Bronchial epithelial cell (primary cell): ENCODE results near the gene NEURL1. TPM values are rescaled to one million over a fixed set of nuclear protein-coding genes. Genes with fewer than 3 reads are reported as not detected.
A peak's percentile ranks its signal among the peaks of the same experiment; 100 is the strongest.

ENCODE experiments used
- DNase-seq: peaks from one replicate; pipeline ENCODE4 v3.0.0-alpha.2; 2010; ENCODE audit warnings: low read depth
- FAIRE-seq: peaks from 2 replicates; lab custom pipeline; 2011; peaks lifted over from hg19 to GRCh38; lab: Jason Lieb, UNC
- H3K27me3 ChIP-seq: 2 replicates; pipeline ENCODE4 v1.5.1; 2011; ENCODE audit warnings: low read length; ENCODE audit not compliant: control insufficient read depth, insufficient read depth
- H3K36me3 ChIP-seq: 2 replicates; pipeline ENCODE4 v1.5.1; 2011; ENCODE audit warnings: low read length; ENCODE audit not compliant: control insufficient read depth, insufficient read depth
- H3K4me3 ChIP-seq: 2 replicates; pipeline ENCODE4 v1.5.1; 2011; ENCODE audit warnings: mild to moderate bottlenecking, low read depth, low read length, control low read depth
- total RNA-seq: library from RNA; depleted of rRNA; stranded (reverse); fragments of >200 nt; gene quantifications from 2 replicates; pipeline ENCODE4 v1.2.1, GENCODE V29; 2014
- TF ChIP-seq, protein P1 (sequence below): IDR thresholded peaks from 2 replicates; pipeline ENCODE4 v1.5.1; 2011; ENCODE audit warnings: mild to moderate bottlenecking, moderate library complexity, low read length, control low read depth, inconsistent platforms; ENCODE audit not compliant: insufficient read depth, severe bottlenecking

Gene NEURL1
- total RNA-seq, 1 donor from 2014 or later = 1.1 TPM

DNA sequence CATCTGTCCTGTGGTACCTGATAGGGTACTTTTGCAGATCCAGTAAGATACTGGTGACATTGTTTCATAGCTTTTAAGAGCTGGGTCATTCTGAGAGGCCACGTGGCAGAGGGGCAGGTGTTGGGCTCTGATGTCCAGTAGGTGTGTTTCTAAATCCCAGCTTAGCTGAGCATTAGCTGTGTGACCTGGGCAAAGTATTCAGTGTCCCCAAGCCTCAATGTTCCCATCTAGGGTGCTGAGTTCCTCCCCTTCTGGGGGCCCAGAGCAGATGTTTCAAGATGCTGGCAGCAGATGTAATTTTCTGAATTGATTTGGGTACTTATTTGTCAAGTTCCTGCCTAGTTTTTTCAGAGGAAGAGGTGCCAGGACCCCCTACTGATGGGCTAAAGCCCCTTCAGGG lies 52.9 kb downstream of the NEURL1 start:
- TF ChIP-seq, protein P1, sequence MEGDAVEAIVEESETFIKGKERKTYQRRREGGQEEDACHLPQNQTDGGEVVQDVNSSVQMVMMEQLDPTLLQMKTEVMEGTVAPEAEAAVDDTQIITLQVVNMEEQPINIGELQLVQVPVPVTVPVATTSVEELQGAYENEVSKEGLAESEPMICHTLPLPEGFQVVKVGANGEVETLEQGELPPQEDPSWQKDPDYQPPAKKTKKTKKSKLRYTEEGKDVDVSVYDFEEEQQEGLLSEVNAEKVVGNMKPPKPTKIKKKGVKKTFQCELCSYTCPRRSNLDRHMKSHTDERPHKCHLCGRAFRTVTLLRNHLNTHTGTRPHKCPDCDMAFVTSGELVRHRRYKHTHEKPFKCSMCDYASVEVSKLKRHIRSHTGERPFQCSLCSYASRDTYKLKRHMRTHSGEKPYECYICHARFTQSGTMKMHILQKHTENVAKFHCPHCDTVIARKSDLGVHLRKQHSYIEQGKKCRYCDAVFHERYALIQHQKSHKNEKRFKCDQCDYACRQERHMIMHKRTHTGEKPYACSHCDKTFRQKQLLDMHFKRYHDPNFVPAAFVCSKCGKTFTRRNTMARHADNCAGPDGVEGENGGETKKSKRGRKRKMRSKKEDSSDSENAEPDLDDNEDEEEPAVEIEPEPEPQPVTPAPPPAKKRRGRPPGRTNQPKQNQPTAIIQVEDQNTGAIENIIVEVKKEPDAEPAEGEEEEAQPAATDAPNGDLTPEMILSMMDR = no peak
- no peaks in the 10 kb centered on the region for H3K27me3 ChIP-seq
- H3K4me3 ChIP-seq = no peak overlapping the region
- H3K36me3 ChIP-seq = no peaks in the 10 kb centered on the region
- DNase-seq (no peak), FAIRE-seq (no peak)

DNA sequence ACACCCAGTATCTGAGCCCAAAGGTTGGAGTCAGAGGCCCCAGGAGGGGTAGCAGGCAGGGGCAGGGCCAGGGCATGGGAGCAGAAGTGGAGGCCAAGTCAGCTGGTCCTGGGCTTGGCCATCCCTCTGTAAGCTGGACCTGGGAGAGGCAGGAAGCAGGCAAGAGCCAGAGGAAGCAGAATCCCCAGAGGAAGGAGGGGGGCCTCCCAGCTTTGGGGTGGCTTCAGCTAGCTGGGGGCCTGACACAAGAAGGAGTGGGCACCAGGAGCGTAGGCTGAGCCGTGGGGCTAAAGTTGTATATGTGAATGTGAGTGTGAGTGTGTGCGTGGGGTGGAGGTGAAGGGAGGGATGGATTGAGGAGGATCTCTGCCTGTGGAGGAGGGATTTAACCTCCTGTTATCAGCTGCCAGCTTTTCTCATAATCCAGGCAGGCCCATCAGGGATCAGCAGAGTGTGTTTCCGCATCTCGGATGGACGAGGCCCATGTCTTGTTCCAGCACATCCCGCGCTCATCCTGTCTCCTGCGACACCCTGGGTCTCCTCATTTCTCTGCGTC lies 54.0 kb downstream of the NEURL1 start:
- no peak for DNase-seq
- no peaks in the 10 kb centered on the region for H3K27me3 ChIP-seq
- no peak overlapping the region for H3K4me3 ChIP-seq
- no peak for FAIRE-seq
- H3K36me3 ChIP-seq = no peaks in the 10 kb centered on the region
- TF ChIP-seq, protein P1 = no peak

DNA sequence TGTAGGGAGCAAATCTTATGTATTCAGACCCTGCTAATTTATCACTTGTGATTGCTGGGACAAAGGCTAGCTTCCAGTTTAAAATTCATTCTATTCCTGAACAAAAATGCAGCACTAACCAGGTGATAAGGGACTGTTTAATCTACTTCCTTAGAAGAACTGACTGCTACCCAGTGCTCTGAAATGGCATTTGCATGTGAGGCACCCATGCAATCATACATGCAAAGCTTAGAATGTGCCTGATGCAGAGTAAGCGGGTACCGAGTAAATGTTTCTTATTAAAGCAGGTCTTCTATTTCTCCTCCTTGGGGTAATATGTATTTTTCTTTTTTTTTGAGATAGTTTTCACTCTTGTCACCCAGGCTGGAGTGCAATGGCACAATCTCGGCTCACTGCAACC lies 54.5 kb downstream of the NEURL1 start:
- no peaks in the 10 kb centered on the region for H3K27me3 ChIP-seq
- FAIRE-seq (no peak), DNase-seq (no peak)

DNA sequence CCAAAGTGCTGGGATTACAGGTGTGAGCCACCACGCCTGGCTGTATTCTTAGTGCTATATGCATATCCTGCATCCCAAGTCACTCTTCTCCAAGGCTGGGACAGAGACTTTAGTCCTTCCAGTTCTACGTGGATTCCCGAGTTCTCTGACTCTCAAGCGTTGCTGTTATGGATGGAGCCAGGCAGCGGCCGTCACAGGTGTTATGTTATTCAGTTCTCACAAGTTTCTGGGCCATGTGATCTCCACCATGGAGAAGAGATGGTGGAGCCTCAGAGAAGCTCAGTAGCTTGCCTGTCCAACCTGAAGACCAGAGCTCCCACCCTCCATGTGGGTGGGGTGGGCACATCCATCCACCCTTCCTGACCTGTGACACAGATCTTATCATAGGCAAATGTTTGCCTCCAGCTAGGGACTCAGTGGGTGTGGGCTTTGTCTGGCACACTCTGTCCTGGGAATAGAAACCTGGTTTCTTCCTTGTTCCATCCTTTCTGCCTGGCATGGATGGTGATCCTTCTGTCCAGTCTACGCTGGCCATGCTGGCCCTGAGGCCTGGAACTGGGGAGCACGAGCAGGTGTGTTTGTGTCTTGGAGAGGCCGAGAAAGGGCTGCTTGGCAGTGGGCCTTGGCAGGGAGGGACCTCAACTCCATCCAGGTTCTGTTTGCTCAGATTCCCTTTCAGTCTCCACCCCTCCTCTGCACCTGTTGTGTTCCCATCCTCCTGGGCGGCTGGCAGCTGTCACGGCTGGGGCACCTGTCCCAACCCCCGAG lies 55.3 kb downstream of the NEURL1 start:
- FAIRE-seq (peak; percentile 7), DNase-seq (no peak)
- Histone ChIP-seq H3K36me3 (no peaks in the 10 kb centered on the region), H3K4me3 (no peak overlapping the region), H3K27me3 (no peaks in the 10 kb centered on the region)
- TF ChIP-seq, protein P1 = no peak

More for the DNA sequence above, 54.5 kb downstream of the NEURL1 start:
- H3K4me3 ChIP-seq = no peak overlapping the region
- no peaks in the 10 kb centered on the region for H3K36me3 ChIP-seq
- TF ChIP-seq, protein P1 = no peak

DNA sequence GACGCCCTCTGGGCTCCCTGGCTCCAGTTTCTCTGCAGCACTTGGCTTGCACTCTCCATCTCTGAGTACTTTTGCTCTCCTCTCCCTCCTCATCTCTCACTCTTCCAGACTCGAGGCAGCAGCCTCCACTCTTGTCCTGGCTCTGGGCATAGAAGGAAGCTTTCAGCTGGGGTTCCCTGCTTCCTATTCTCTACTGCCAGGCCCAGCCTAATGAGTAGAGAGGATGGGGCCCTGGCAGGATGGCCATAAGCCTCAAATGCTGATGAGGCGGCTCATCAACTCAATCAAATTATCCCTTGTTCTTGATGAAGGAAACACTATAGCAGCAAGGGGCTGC lies 55.8 kb downstream of the NEURL1 start:
- H3K36me3 ChIP-seq = no peaks in the 10 kb centered on the region
- DNase-seq (no peak), FAIRE-seq (peak; percentile 36)
- H3K27me3 ChIP-seq = no peaks in the 10 kb centered on the region
- no peak overlapping the region for H3K4me3 ChIP-seq
- TF ChIP-seq, protein P1 = no peak
